HCT116 (cell line): ENCODE data around the gene APOB. TPM values are rescaled to one million over a fixed set of nuclear protein-coding genes. Genes with fewer than 3 reads are reported as not detected.

Experiments used
- ATAC-seq: fragments of 200-7000 bp; cut with Tn5 transposase; 2 replicates; pipeline ENCODE4 v1.9.1; 2020; ENCODE audit warnings: mild to moderate bottlenecking, moderate library complexity
- Bru-seq: library from RNA; stranded (reverse); fragments of 400-500 nt; gene quantifications from one replicate; lab custom pipeline; 2021; lab: Mats Ljungman, UMichigan
- BruChase-seq, 2 experiments: library from RNA; stranded (reverse); fragments of 400-500 nt; gene quantifications; one replicate each; lab custom pipeline; 2021; lab: Mats Ljungman, UMichigan
- BruUV-seq: library from RNA; stranded (reverse); fragments of 400-500 nt; replicated peaks from 2 replicates; lab custom pipeline; 2021; lab: Mats Ljungman, UMichigan
- CTCF ChIA-PET: fragments of 300-600 bp; sonication (Branson Sonifier 250); formaldehyde crosslinking; loops from one replicate; lab custom pipeline; 2021; ENCODE audit warnings: antibody characterized with exemption; lab: Charles Lee
- POLR2A ChIA-PET: fragments of 300-600, 350-600 bp; sonication (Branson Sonifier 250); formaldehyde crosslinking; loops from one replicate; lab custom pipeline; 2021; ENCODE audit warnings: antibody characterized with exemption; lab: Charles Lee
- RAD21 ChIA-PET, 2 experiments: fragments of 300-600 bp; sonication (Branson Sonifier 250); formaldehyde crosslinking; loops; one replicate each; lab custom pipeline; 2023; ENCODE audit warnings: low total read pairs in 2 of 2; ENCODE audit not compliant: uncharacterized antibody in 2 of 2, unreplicated experiment in 2 of 2, low non-redundant PET in 1 of 2; lab: Charles Lee
- DNase-seq: peaks from one replicate; pipeline ENCODE4 v3.0.0-alpha.2; 2010; ENCODE audit warnings: low read depth, low spot score
- H2AFZ ChIP-seq: fragments of 200-600 bp; shearing (Covaris generic), sonication (generic); 2 replicates; pipeline ENCODE4 v1.6.1; 2017; ENCODE audit warnings: low read depth, mixed run types, mixed read lengths, antibody characterized with exemption, low read length; ENCODE audit not compliant: poor library complexity, severe bottlenecking
- H3K27ac ChIP-seq: 2 replicates; pipeline ENCODE4 v1.5.1; 2012; ENCODE audit warnings: low read depth, low read length
- H3K27me3 ChIP-seq: fragments of 200-600 bp; sonication (generic); 2 replicates; pipeline ENCODE4 v1.6.1; 2016; ENCODE audit warnings: mixed run types, low read length, mixed read lengths; ENCODE audit not compliant: insufficient read depth
- H3K36me3 ChIP-seq, 2 experiments: fragments of 200-500 bp in 1 of 2; fragments of 200-600 bp in 1 of 2; sonication (Bioruptor generic) in 1 of 2; sonication (generic) in 1 of 2; 2 replicates each; pipeline versions ENCODE4 v1.5.1 to v1.6.1; 2014 to 2016; ENCODE audit warnings: low read length in 2 of 2, inconsistent platforms in 1 of 2, mixed read lengths in 1 of 2, mixed run types in 1 of 2; ENCODE audit not compliant: insufficient read depth in 2 of 2, control insufficient read depth in 1 of 2
- H3K4me1 ChIP-seq, 2 experiments: fragments of 200-600 bp in 1 of 2; sonication (generic) in 1 of 2; 2 replicates each; pipeline versions ENCODE4 v1.5.1 to v1.6.1; 2012 to 2017; ENCODE audit warnings: low read length in 2 of 2, inconsistent platforms in 1 of 2, mild to moderate bottlenecking in 1 of 2, mixed read lengths in 1 of 2, mixed run types in 1 of 2, moderate library complexity in 1 of 2; ENCODE audit not compliant: insufficient read depth in 2 of 2, control insufficient read depth in 1 of 2
- H3K4me2 ChIP-seq: fragments of 200-600 bp; sonication (generic); 2 replicates; pipeline ENCODE4 v1.6.1; 2017; ENCODE audit warnings: mixed run types, low read length, mixed read lengths
- H3K4me3 ChIP-seq, 2 experiments: fragments of 200-600 bp in 1 of 2; sonication (generic) in 1 of 2; replicated peaks in 1 of 2; 2 replicates each; pipeline ENCODE4 v1.5.1; 2011 to 2016; ENCODE audit warnings: low read length in 2 of 2, control low read depth in 1 of 2, low read depth in 1 of 2, mild to moderate bottlenecking in 1 of 2, mixed read lengths in 1 of 2, mixed run types in 1 of 2
- H3K79me2 ChIP-seq: fragments of 200-600 bp; sonication (generic); 2 replicates; pipeline ENCODE4 v1.6.1; 2017; ENCODE audit warnings: mild to moderate bottlenecking, mixed run types, low read length, moderate library complexity, mixed read lengths; ENCODE audit not compliant: insufficient read depth
- H3K9ac ChIP-seq: fragments of 200-600 bp; sonication (generic); 2 replicates; pipeline ENCODE4 v1.6.1; 2016; ENCODE audit warnings: low read length, mixed read lengths
- H3K9me2 ChIP-seq: fragments of 200-600 bp; sonication (generic), shearing (Covaris generic); 2 replicates; pipeline ENCODE4 v1.6.1; 2017; ENCODE audit warnings: mixed run types, mild to moderate bottlenecking, moderate library complexity; ENCODE audit not compliant: insufficient read depth
- H3K9me3 ChIP-seq, 2 experiments: fragments of 200-500 bp in 1 of 2; fragments of 200-600 bp in 1 of 2; sonication (Bioruptor generic) in 1 of 2; sonication (generic) in 1 of 2; 2 replicates each; pipeline ENCODE4 v1.6.1; 2014 to 2017; ENCODE audit warnings: low read length in 2 of 2, mixed read lengths in 2 of 2, inconsistent platforms in 1 of 2, low read depth in 1 of 2, mild to moderate bottlenecking in 1 of 2, mixed run types in 1 of 2, moderate library complexity in 1 of 2; ENCODE audit not compliant: control insufficient read depth in 1 of 2, insufficient read depth in 1 of 2
- H4K20me1 ChIP-seq: fragments of 200-600 bp; sonication (generic), shearing (Covaris generic); 2 replicates; pipeline ENCODE4 v1.6.1; 2017; ENCODE audit warnings: mixed run types, mild to moderate bottlenecking, moderate library complexity; ENCODE audit not compliant: insufficient read depth
- CEBPB ChIP-seq: IDR thresholded peaks from 2 replicates; pipeline ENCODE4 v1.6.1; 2012; ENCODE audit warnings: low read depth
- EGR1 ChIP-seq: IDR thresholded peaks from 2 replicates; pipeline ENCODE4 v1.6.1; 2012; ENCODE audit warnings: low read depth
- ELF1 ChIP-seq: IDR thresholded peaks from 2 replicates; pipeline ENCODE4 v1.6.1; 2012; ENCODE audit warnings: low read depth, borderline replicate concordance
- EZH2 ChIP-seq: fragments of 200-600 bp; sonication (generic); IDR thresholded peaks from 2 replicates; pipeline ENCODE4 v1.6.1; 2017; ENCODE audit warnings: antibody characterized with exemption, mixed run types
- FOSL1 ChIP-seq: IDR thresholded peaks from 2 replicates; pipeline ENCODE4 v1.6.1; 2012; ENCODE audit warnings: low read depth
- JUND ChIP-seq: IDR thresholded peaks from 2 replicates; pipeline ENCODE4 v1.6.1; 2012
- POLR2A ChIP-seq: IDR thresholded peaks from 2 replicates; pipeline ENCODE4 v1.7.0; 2011; ENCODE audit warnings: borderline replicate concordance; ENCODE audit not compliant: insufficient read depth, insufficient read length; ENCODE audit errors: extremely low read depth
- RAD21 ChIP-seq: IDR thresholded peaks from 2 replicates; pipeline ENCODE4 v1.6.1; 2012; ENCODE audit warnings: low read depth, mild to moderate bottlenecking
- SIN3A ChIP-seq: IDR thresholded peaks from 2 replicates; pipeline ENCODE4 v1.6.1; 2012; ENCODE audit warnings: low read depth
- SP1 ChIP-seq: IDR thresholded peaks from 2 replicates; pipeline ENCODE4 v1.6.1; 2012; ENCODE audit warnings: low read depth
- intact Hi-C: fragments of 100-400 bp; cut with micrococcal nuclease; formaldehyde crosslinking; loops from 2 replicates; pipeline ENCODE4 v1.10.0; 2022
- long read RNA-seq: library from polyadenylated mRNA; unstranded; transcript quantifications from one replicate; pipeline ENCODE4 v2.0.0, GENCODE V29; 2021; ENCODE audit not compliant: unreplicated experiment
- polyA plus RNA-seq: library from polyadenylated mRNA; unstranded; fragments of >200 nt; gene quantifications from 2 replicates; pipeline ENCODE4 v1.2.1, GENCODE V29; 2012; ENCODE audit warnings: missing spikeins
- total RNA-seq: library from RNA; stranded (reverse); gene quantifications from one replicate; pipeline ENCODE4 v1.2.1, GENCODE V29; 2021; ENCODE audit not compliant: unreplicated experiment
- TF ChIP-seq, protein P1 (sequence below), 3 experiments: fragments of 200-600 bp in 1 of 3; sonication (generic) in 1 of 3; IDR thresholded peaks in 2 of 3; conservative IDR thresholded peaks in 1 of 3; 2 replicates each; pipeline ENCODE4 v1.5.1; 2012 to 2017; ENCODE audit warnings: low read depth in 2 of 3, low read length in 2 of 3, antibody characterized with exemption in 1 of 3, borderline replicate concordance in 1 of 3, control low read depth in 1 of 3, mild to moderate bottlenecking in 1 of 3, mixed read lengths in 1 of 3, mixed run types in 1 of 3, moderate library complexity in 1 of 3; ENCODE audit not compliant: insufficient read depth in 1 of 3
- TF ChIP-seq, protein P2 (sequence below): IDR thresholded peaks from 2 replicates; pipeline ENCODE4 v1.6.1; 2011; ENCODE audit warnings: mild to moderate bottlenecking, low read length, moderate library complexity; ENCODE audit not compliant: insufficient replicate concordance; ENCODE audit errors: extremely low read depth
- TF ChIP-seq, protein P3 (sequence below): IDR thresholded peaks from 2 replicates; pipeline ENCODE4 v1.6.1; 2012; ENCODE audit warnings: low read depth

The APOB gene, protein sequence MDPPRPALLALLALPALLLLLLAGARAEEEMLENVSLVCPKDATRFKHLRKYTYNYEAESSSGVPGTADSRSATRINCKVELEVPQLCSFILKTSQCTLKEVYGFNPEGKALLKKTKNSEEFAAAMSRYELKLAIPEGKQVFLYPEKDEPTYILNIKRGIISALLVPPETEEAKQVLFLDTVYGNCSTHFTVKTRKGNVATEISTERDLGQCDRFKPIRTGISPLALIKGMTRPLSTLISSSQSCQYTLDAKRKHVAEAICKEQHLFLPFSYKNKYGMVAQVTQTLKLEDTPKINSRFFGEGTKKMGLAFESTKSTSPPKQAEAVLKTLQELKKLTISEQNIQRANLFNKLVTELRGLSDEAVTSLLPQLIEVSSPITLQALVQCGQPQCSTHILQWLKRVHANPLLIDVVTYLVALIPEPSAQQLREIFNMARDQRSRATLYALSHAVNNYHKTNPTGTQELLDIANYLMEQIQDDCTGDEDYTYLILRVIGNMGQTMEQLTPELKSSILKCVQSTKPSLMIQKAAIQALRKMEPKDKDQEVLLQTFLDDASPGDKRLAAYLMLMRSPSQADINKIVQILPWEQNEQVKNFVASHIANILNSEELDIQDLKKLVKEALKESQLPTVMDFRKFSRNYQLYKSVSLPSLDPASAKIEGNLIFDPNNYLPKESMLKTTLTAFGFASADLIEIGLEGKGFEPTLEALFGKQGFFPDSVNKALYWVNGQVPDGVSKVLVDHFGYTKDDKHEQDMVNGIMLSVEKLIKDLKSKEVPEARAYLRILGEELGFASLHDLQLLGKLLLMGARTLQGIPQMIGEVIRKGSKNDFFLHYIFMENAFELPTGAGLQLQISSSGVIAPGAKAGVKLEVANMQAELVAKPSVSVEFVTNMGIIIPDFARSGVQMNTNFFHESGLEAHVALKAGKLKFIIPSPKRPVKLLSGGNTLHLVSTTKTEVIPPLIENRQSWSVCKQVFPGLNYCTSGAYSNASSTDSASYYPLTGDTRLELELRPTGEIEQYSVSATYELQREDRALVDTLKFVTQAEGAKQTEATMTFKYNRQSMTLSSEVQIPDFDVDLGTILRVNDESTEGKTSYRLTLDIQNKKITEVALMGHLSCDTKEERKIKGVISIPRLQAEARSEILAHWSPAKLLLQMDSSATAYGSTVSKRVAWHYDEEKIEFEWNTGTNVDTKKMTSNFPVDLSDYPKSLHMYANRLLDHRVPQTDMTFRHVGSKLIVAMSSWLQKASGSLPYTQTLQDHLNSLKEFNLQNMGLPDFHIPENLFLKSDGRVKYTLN (N-terminal part only)
- 1.6 TPM for total RNA-seq
- polyA plus RNA-seq: not detected in 2 replicates
- not detected for Bru-seq, nascent RNA
- BruChase-seq, experiment 1, labeled RNA remaining after a 6-hour chase: not detected
- not detected for BruChase-seq, experiment 2, labeled RNA remaining after a 2-hour chase
- long read RNA-seq: 0 reads

DNA sequence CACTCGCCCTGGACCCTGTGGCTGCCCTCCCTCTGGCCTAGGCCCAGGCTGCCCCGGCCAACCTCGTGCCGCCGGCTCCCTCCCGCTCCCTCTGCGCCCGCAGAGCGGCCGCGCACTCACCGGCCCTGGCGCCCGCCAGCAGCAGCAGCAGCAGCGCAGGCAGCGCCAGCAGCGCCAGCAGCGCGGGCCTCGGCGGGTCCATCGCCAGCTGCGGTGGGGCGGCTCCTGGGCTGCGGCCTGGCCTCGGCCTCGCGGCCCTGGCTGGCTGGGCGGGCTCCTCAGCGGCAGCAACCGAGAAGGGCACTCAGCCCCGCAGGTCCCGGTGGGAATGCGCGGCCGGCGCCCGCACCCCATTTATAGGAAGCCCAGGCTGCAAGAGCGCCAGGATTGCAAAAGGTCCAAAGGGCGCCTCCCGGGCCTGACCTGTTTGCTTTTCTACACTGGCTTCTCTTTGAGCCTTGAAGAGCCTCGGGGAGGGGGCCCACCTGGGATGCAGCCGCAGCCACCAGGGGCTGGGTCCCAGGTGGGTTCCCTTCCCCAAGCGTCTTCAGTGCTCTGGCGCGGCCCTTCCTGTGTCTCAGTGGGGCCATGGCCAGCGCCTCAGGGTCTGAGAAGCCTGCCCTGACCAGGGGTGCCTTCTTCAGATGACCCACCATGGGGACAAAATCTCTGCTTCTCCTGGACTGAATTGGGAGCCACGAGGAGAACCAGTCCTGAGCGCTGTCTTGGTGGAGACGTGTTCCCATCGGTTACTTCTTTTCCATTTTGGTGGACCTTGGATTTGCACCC, at the start of gene APOB:
APOB (minus strand) TSS at position 330 of the 789 bp plus-strand sequence; CDS start at position 202, 128 bp downstream.
- H3K4me3 ChIP-seq: no peak within 1 kb of the TSS
- no peaks in the 10 kb centered on the region for H3K9me2 ChIP-seq
- no peak within 1 kb of the TSS for H3K9ac ChIP-seq
- DNase-seq (no peak), ATAC-seq (no peak)
- H3K4me2 ChIP-seq: no peak within 1 kb of the TSS
- H3K4me1 ChIP-seq: no peaks in the 10 kb centered on the region
- no peaks in the 10 kb centered on the region for H3K36me3 ChIP-seq
- CTCF ChIA-PET: interaction anchor here (1.3 kb wide), 1 partner anchor 122 kb away, joined by 3 read pairs; no protein-coding TSS in a partner anchor
- no peaks in the 10 kb centered on the region for H3K79me2 ChIP-seq
- no TSS peak for BruUV-seq
- H3K9me3 ChIP-seq: no peaks in the 10 kb centered on the region
- RAD21 ChIA-PET: no interaction called here
- peak within 1 kb of the TSS; percentile 92 for H2AFZ ChIP-seq
- intact Hi-C loops: loop anchor here (1.0 kb wide), 1 partner anchor 74 kb away; no protein-coding TSS in a partner anchor
- H4K20me1 ChIP-seq: no peaks in the 10 kb centered on the region
- no peak within 1 kb of the TSS for H3K27ac ChIP-seq
- POLR2A ChIA-PET: no interaction called here
- H3K27me3 ChIP-seq: peaks cover 29% of the 10 kb centered on the region
- TF ChIP-seq SIN3A: no peak
- TF ChIP-seq CEBPB: no peak
- no peak for TF ChIP-seq SP1
- no peak for TF ChIP-seq EZH2
- no peak for TF ChIP-seq JUND
- TF ChIP-seq FOSL1: no peak
- TF ChIP-seq ELF1: no peak
- TF ChIP-seq EGR1: no peak
- TF ChIP-seq, protein P1, sequence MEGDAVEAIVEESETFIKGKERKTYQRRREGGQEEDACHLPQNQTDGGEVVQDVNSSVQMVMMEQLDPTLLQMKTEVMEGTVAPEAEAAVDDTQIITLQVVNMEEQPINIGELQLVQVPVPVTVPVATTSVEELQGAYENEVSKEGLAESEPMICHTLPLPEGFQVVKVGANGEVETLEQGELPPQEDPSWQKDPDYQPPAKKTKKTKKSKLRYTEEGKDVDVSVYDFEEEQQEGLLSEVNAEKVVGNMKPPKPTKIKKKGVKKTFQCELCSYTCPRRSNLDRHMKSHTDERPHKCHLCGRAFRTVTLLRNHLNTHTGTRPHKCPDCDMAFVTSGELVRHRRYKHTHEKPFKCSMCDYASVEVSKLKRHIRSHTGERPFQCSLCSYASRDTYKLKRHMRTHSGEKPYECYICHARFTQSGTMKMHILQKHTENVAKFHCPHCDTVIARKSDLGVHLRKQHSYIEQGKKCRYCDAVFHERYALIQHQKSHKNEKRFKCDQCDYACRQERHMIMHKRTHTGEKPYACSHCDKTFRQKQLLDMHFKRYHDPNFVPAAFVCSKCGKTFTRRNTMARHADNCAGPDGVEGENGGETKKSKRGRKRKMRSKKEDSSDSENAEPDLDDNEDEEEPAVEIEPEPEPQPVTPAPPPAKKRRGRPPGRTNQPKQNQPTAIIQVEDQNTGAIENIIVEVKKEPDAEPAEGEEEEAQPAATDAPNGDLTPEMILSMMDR (IDR thresholded peaks at IDR 0.05 in 2 of 3, conservative IDR thresholded peaks at IDR 0.05 in 1 of 3; ENCODE audit: borderline replicate concordance in 1 of 3, insufficient read depth in 1 of 3, low read depth in 2 of 3, low read length in 2 of 3): no peak
- TF ChIP-seq, protein P2, sequence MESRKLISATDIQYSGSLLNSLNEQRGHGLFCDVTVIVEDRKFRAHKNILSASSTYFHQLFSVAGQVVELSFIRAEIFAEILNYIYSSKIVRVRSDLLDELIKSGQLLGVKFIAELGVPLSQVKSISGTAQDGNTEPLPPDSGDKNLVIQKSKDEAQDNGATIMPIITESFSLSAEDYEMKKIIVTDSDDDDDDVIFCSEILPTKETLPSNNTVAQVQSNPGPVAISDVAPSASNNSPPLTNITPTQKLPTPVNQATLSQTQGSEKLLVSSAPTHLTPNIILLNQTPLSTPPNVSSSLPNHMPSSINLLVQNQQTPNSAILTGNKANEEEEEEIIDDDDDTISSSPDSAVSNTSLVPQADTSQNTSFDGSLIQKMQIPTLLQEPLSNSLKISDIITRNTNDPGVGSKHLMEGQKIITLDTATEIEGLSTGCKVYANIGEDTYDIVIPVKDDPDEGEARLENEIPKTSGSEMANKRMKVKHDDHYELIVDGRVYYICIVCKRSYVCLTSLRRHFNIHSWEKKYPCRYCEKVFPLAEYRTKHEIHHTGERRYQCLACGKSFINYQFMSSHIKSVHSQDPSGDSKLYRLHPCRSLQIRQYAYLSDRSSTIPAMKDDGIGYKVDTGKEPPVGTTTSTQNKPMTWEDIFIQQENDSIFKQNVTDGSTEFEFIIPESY: no peak
- no peak for TF ChIP-seq RAD21
- no peak for TF ChIP-seq POLR2A
- TF ChIP-seq, protein P3, sequence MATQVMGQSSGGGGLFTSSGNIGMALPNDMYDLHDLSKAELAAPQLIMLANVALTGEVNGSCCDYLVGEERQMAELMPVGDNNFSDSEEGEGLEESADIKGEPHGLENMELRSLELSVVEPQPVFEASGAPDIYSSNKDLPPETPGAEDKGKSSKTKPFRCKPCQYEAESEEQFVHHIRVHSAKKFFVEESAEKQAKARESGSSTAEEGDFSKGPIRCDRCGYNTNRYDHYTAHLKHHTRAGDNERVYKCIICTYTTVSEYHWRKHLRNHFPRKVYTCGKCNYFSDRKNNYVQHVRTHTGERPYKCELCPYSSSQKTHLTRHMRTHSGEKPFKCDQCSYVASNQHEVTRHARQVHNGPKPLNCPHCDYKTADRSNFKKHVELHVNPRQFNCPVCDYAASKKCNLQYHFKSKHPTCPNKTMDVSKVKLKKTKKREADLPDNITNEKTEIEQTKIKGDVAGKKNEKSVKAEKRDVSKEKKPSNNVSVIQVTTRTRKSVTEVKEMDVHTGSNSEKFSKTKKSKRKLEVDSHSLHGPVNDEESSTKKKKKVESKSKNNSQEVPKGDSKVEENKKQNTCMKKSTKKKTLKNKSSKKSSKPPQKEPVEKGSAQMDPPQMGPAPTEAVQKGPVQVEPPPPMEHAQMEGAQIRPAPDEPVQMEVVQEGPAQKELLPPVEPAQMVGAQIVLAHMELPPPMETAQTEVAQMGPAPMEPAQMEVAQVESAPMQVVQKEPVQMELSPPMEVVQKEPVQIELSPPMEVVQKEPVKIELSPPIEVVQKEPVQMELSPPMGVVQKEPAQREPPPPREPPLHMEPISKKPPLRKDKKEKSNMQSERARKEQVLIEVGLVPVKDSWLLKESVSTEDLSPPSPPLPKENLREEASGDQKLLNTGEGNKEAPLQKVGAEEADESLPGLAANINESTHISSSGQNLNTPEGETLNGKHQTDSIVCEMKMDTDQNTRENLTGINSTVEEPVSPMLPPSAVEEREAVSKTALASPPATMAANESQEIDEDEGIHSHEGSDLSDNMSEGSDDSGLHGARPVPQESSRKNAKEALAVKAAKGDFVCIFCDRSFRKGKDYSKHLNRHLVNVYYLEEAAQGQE: no peak
